ENCODE results near the gene TTPAL. TPM values are rescaled to one million over a fixed set of nuclear protein-coding genes. Genes with fewer than 3 reads are reported as not detected.

The TTPAL gene
- total and polyA plus RNA-seq, 10 donors, result 3.5 to 16.3 (median 11.8) TPM

GRCh38 chr20:44432618-44433577, 42.8 kb upstream of the TTPAL start:
- 79 to 81% (median 81%) methylated on average over 8 of the region's 8 CpGs for WGBS, 5 donors
- H3K36me3 ChIP-seq, result no peaks in the 10 kb centered on the region
- H3K4me1 ChIP-seq, result no peaks in the 10 kb centered on the region
- TF ChIP-seq POLR2A (IDR thresholded peaks at IDR 0.05) (no peak), CTCF (IDR thresholded peaks at IDR 0.05 in 8 of 11, conservative IDR thresholded peaks at IDR 0.05 in 3 of 11) (no peak), POLR2AphosphoS5 (IDR thresholded peaks at IDR 0.05) (no peak)
- DNase-seq, result no peak
- no peaks in the 10 kb centered on the region for H3K9me3 ChIP-seq
- H3K27me3 ChIP-seq (replicated peaks in 1 of 7), result peaks cover 0 to 38% (median 0%) of the 10 kb centered on the region in 7 donors
- no peak overlapping the region for H3K4me3 ChIP-seq
- intact Hi-C loops (cut with DNase I; ENCODE audit: low total_unique reads), result no loop called here
- H3K27ac ChIP-seq, result no peak overlapping the region

- DNase-seq, result no peak
- Histone ChIP-seq H3K4me1 (no peaks in the 10 kb centered on the region), H3K27ac (no peak overlapping the region), H3K36me3 (no peaks in the 10 kb centered on the region), H3K9me3 (no peaks in the 10 kb centered on the region), H3K4me3 (no peak overlapping the region), H3K27me3 (replicated peaks in 1 of 7) (peaks cover 0 to 34% (median 0%) of the 10 kb centered on the region in 7 donors)
- 81 to 87% (median 83%) methylated on average over 24 of the region's 24 CpGs for WGBS, 5 donors
- no peak for TF ChIP-seq CTCF (IDR thresholded peaks at IDR 0.05 in 8 of 11, conservative IDR thresholded peaks at IDR 0.05 in 3 of 11)
- no peak for TF ChIP-seq POLR2A (IDR thresholded peaks at IDR 0.05)
- no peak for TF ChIP-seq POLR2AphosphoS5 (IDR thresholded peaks at IDR 0.05)
- intact Hi-C loops (cut with DNase I; ENCODE audit: low total_unique reads), result no loop called here
These were observed 41.7 kb upstream of the TTPAL start for GRCh38 chr20:44433751-44434538.

GRCh38 chr20:44435630-44436335, 39.9 kb upstream of the TTPAL start:
- TF ChIP-seq POLR2AphosphoS5 (IDR thresholded peaks at IDR 0.05) (no peak), CTCF (IDR thresholded peaks at IDR 0.05 in 8 of 11, conservative IDR thresholded peaks at IDR 0.05 in 3 of 11) (no peak), POLR2A (IDR thresholded peaks at IDR 0.05) (no peak)
- 60 to 68% (median 66%) methylated on average over 12 of the region's 12 CpGs for WGBS, 5 donors
- intact Hi-C loops (cut with DNase I; ENCODE audit: low total_unique reads), result no loop called here
- no peaks in the 10 kb centered on the region for H3K36me3 ChIP-seq
- peaks cover 0 to 45% (median 0%) of the 10 kb centered on the region in 7 donors for H3K27me3 ChIP-seq (replicated peaks in 1 of 7)
- H3K9me3 ChIP-seq, result no peaks in the 10 kb centered on the region
- no peaks in the 10 kb centered on the region for H3K4me1 ChIP-seq
- no peak overlapping the region for H3K4me3 ChIP-seq
- DNase-seq, result no peak
- no peak overlapping the region for H3K27ac ChIP-seq

Data from spleen (tissue), 11 donors.